Left ventricle myocardium inferior (tissue), 1 donor: Measurements from ENCODE around the gene QRICH1. TPM values are rescaled to one million over a fixed set of nuclear protein-coding genes. Genes with fewer than 3 reads are reported as not detected.

Source experiments
- DNase-seq: peaks from one replicate; pipeline ENCODE4 v3.0.0-alpha.2; 2020
- H3K27ac ChIP-seq: fragments of 200-600 bp; replicated peaks from 2 replicates; pipeline ENCODE4 v1.8.0; 2021
- H3K27me3 ChIP-seq: fragments of 200-600 bp; 2 replicates; pipeline ENCODE4 v1.8.0; 2021; ENCODE audit warnings: low read depth
- H3K36me3 ChIP-seq: fragments of 200-600 bp; 2 replicates; pipeline ENCODE4 v1.8.0; 2021
- H3K4me1 ChIP-seq: fragments of 200-600 bp; 2 replicates; pipeline ENCODE4 v1.8.0; 2021
- H3K4me3 ChIP-seq: fragments of 200-600 bp; 2 replicates; pipeline ENCODE4 v1.8.0; 2021; ENCODE audit warnings: mild to moderate bottlenecking, moderate library complexity
- H3K9me3 ChIP-seq: fragments of 200-600 bp; replicated peaks from 2 replicates; pipeline ENCODE4 v1.8.0; 2021
- CTCF ChIP-seq: fragments of 200-600 bp; IDR thresholded peaks from 2 replicates; pipeline ENCODE4 v1.8.0; 2021; ENCODE audit warnings: antibody characterized with exemption, mild to moderate bottlenecking, borderline replicate concordance
- intact Hi-C: fragments of 100-400 bp; cut with micrococcal nuclease; formaldehyde crosslinking; loops from one replicate; pipeline ENCODE4 v1.11.0; 2022
- total RNA-seq: library from RNA; stranded (reverse); fragmentation: NEBNext Ultra II Directional; extraction: Animal tissue kit (Norgen Biotek cat#: 25700); gene quantifications from one replicate; pipeline ENCODE4 v1.2.1, GENCODE V29; 2021
- donor health status: DM: no; HTN: yes; CAD: no; lungs with severe emphysema.

QRICH1 gene
- total RNA-seq, 1 donor from 2014 or later, result 58.8 TPM

- no peak overlapping the region for H3K27ac ChIP-seq
- H3K4me3 ChIP-seq, result no peak overlapping the region
- H3K9me3 ChIP-seq, result no peaks in the 10 kb centered on the region
- H3K4me1 ChIP-seq, result peaks cover 31% of the 10 kb centered on the region
- DNase-seq, result no peak
- TF ChIP-seq CTCF, result no peak
- intact Hi-C loops, result no loop called here
- H3K36me3 ChIP-seq, result peaks cover 82% of the 10 kb centered on the region
- no peaks in the 10 kb centered on the region for H3K27me3 ChIP-seq
These were observed 30.3 kb upstream of the QRICH1 start for GRCh38 chr3:49124203-49124602.

GRCh38 chr3:49123687-49124086 lies 29.8 kb upstream of the QRICH1 start:
- Histone ChIP-seq H3K27ac (no peak overlapping the region), H3K27me3 (no peaks in the 10 kb centered on the region), H3K4me1 (peaks cover 32% of the 10 kb centered on the region), H3K4me3 (no peak overlapping the region), H3K9me3 (no peaks in the 10 kb centered on the region), H3K36me3 (peaks cover 80% of the 10 kb centered on the region)
- DNase-seq, result no peak
- intact Hi-C loops, result no loop called here
- TF ChIP-seq CTCF, result no peak

GRCh38 chr3:49122886-49123545 lies 29.1 kb upstream of the QRICH1 start:
- no peak overlapping the region for H3K4me3 ChIP-seq
- H3K4me1 ChIP-seq, result peaks cover 33% of the 10 kb centered on the region
- no peaks in the 10 kb centered on the region for H3K9me3 ChIP-seq
- intact Hi-C loops, result no loop called here
- peaks cover 80% of the 10 kb centered on the region for H3K36me3 ChIP-seq
- no peaks in the 10 kb centered on the region for H3K27me3 ChIP-seq
- no peak overlapping the region for H3K27ac ChIP-seq
- no peak for TF ChIP-seq CTCF
- DNase-seq, result no peak

GRCh38 chr3:49122451-49122850 lies 28.6 kb upstream of the QRICH1 start:
- TF ChIP-seq CTCF, result no peak
- Histone ChIP-seq H3K27ac (no peak overlapping the region), H3K9me3 (no peaks in the 10 kb centered on the region), H3K4me1 (peaks cover 38% of the 10 kb centered on the region), H3K4me3 (no peak overlapping the region), H3K27me3 (no peaks in the 10 kb centered on the region), H3K36me3 (peaks cover 80% of the 10 kb centered on the region)
- no peak for DNase-seq
- intact Hi-C loops, result no loop called here

- H3K27me3 ChIP-seq, result no peaks in the 10 kb centered on the region
- DNase-seq, result no peak
- H3K9me3 ChIP-seq, result no peaks in the 10 kb centered on the region
- intact Hi-C loops, result no loop called here
- peaks cover 80% of the 10 kb centered on the region for H3K36me3 ChIP-seq
- peaks cover 41% of the 10 kb centered on the region for H3K4me1 ChIP-seq
- TF ChIP-seq CTCF, result no peak
- no peak overlapping the region for H3K27ac ChIP-seq
- H3K4me3 ChIP-seq, result no peak overlapping the region
These were observed 28.2 kb upstream of the QRICH1 start for GRCh38 chr3:49122022-49122421.
